CD4-positive, alpha-beta memory T cell (primary cell): Measurements from ENCODE around the gene EDA. TPM values are rescaled to one million over a fixed set of nuclear protein-coding genes. Genes with fewer than 3 reads are reported as not detected.

Source experiments
- CTCF ChIA-PET: fragments of 350-600 bp; sonication (Branson Sonifier 250); formaldehyde crosslinking; loops from one replicate; lab custom pipeline; 2021; ENCODE audit warnings: inconsistent platforms; ENCODE audit not compliant: partially characterized antibody; lab: Charles Lee
- POLR2A ChIA-PET: fragments of 350-600 bp; sonication (Branson Sonifier 250); formaldehyde crosslinking; loops from one replicate; lab custom pipeline; 2021; ENCODE audit not compliant: partially characterized antibody; lab: Charles Lee
- DNase-seq, 5 donors: peaks; one replicate each; pipeline versions ENCODE4 v3.0.0 to v3.0.0-alpha.2; 2020 to 2022; ENCODE audit warnings: mixed read lengths in 1 of 5
- H3K27ac ChIP-seq: one replicate; pipeline ENCODE4 v1.7.0; 2013; ENCODE audit warnings: low read depth, low read length
- H3K27me3 ChIP-seq: 2 replicates; pipeline ENCODE4 v1.7.0; 2013; ENCODE audit warnings: mild to moderate bottlenecking, low read length, moderate library complexity; ENCODE audit not compliant: insufficient read depth
- H3K36me3 ChIP-seq: 2 replicates; pipeline ENCODE4 v1.7.0; 2013; ENCODE audit warnings: mild to moderate bottlenecking, low read length, moderate library complexity; ENCODE audit not compliant: insufficient read depth
- H3K4me1 ChIP-seq: 2 replicates; pipeline ENCODE4 v1.7.0; 2013; ENCODE audit warnings: mild to moderate bottlenecking, low read length, moderate library complexity; ENCODE audit not compliant: insufficient read depth
- H3K4me3 ChIP-seq, 2 donors: one replicate each; pipeline ENCODE4 v1.7.0; 2013; ENCODE audit warnings: low read length in 2 of 2, mild to moderate bottlenecking in 1 of 2
- H3K9me3 ChIP-seq, 2 donors: one replicate each; pipeline ENCODE4 v1.7.0; 2013; ENCODE audit warnings: low read length in 2 of 2, control low read depth in 1 of 2; ENCODE audit not compliant: control insufficient read depth in 1 of 2
- H3K27ac Mint-ChIP-seq, 7 donors: one replicate each; pipeline ENCODE4 v1.8.0; 2020 to 2021; ENCODE audit warnings: mixed read lengths in 7 of 7, mild to moderate bottlenecking in 6 of 7, inconsistent platforms in 3 of 7, moderate library complexity in 3 of 7
- H3K27me3 Mint-ChIP-seq, 2 donors: one replicate each; pipeline ENCODE4 v1.8.0; 2020 to 2021; ENCODE audit warnings: mixed read lengths in 2 of 2
- H3K36me3 Mint-ChIP-seq, 2 donors: one replicate each; pipeline ENCODE4 v1.8.0; 2020 to 2021; ENCODE audit warnings: mixed read lengths in 2 of 2, inconsistent platforms in 1 of 2, mild to moderate bottlenecking in 1 of 2
- H3K4me1 Mint-ChIP-seq, 4 donors: one replicate each; pipeline ENCODE4 v1.8.0; 2020 to 2021; ENCODE audit warnings: mixed read lengths in 4 of 4, mild to moderate bottlenecking in 1 of 4
- H3K4me3 Mint-ChIP-seq, 8 donors: one replicate each; pipeline ENCODE4 v1.8.0; 2020 to 2021; ENCODE audit warnings: mixed read lengths in 8 of 8, mild to moderate bottlenecking in 7 of 8, moderate library complexity in 6 of 8, inconsistent platforms in 3 of 8
- H3K9me3 Mint-ChIP-seq, 8 donors: one replicate each; pipeline ENCODE4 v1.8.0; 2020 to 2021; ENCODE audit warnings: mixed read lengths in 8 of 8, mild to moderate bottlenecking in 5 of 8, inconsistent platforms in 3 of 8, moderate library complexity in 1 of 8
- intact Hi-C: fragments of 100-400 bp; cut with micrococcal nuclease; formaldehyde crosslinking; loops from one replicate; pipeline ENCODE4 v1.15.1; 2023
- polyA plus RNA-seq, 2 donors: library from polyadenylated mRNA; unstranded; fragments of 300-500 nt; fragmentation: Illumina TruSeq; gene quantifications; one replicate each; pipeline ENCODE4 v1.2.3, GENCODE V29; 2021
- total RNA-seq, 2 experiments: library from RNA; stranded (reverse); gene quantifications; one replicate each; pipeline ENCODE4 v1.2.3, GENCODE V29; 2021

EDA gene
- total and polyA plus RNA-seq, 4 experiments from 2014 or later, result 0.69 to 4.0 (median 2.9) TPM

- H3K4me3 Mint-ChIP-seq, result no peak overlapping the region
- no peaks in the 10 kb centered on the region for H3K36me3 Mint-ChIP-seq
- DNase-seq, result no peak
- Histone ChIP-seq H3K27me3 (no peaks in the 10 kb centered on the region), H3K27ac (no peak overlapping the region), H3K36me3 (no peaks in the 10 kb centered on the region), H3K4me1 (peaks cover 6% of the 10 kb centered on the region), H3K4me3 (no peak overlapping the region), H3K9me3 (no peaks in the 10 kb centered on the region)
- H3K4me1 Mint-ChIP-seq, result peaks cover 5 to 20% (median 9%) of the 10 kb centered on the region in 4 donors
- H3K9me3 Mint-ChIP-seq, result no peaks in the 10 kb centered on the region
- H3K27ac Mint-ChIP-seq, result no peak overlapping the region
- POLR2A ChIA-PET, result no interaction called here
- intact Hi-C loops, result no loop called here
- H3K27me3 Mint-ChIP-seq, result no peaks in the 10 kb centered on the region
- CTCF ChIA-PET, result no interaction called here
Observed at GRCh38 chrX:69630147-69630546, 14.2 kb downstream of the EDA start.

GRCh38 chrX:69664693-69665092, 48.8 kb downstream of the EDA start:
- Mint-ChIP-seq H3K27ac (no peak overlapping the region), H3K4me3 (no peak overlapping the region), H3K4me1 (peaks cover 0 to 1% (median 0%) of the 10 kb centered on the region in 4 donors), H3K9me3 (peaks cover 0 to 39% (median 21%) of the 10 kb centered on the region in 8 donors), H3K27me3 (no peaks in the 10 kb centered on the region), H3K36me3 (peaks cover 0 to 4% of the 10 kb centered on the region in 2 donors)
- intact Hi-C loops, result no loop called here
- no peaks in the 10 kb centered on the region for H3K27me3 ChIP-seq
- DNase-seq, result no peak
- H3K9me3 ChIP-seq, result no peaks in the 10 kb centered on the region
- ChIA-PET CTCF (no interaction called here), POLR2A (no interaction called here)
- H3K27ac ChIP-seq, result no peak overlapping the region
- H3K36me3 ChIP-seq, result no peaks in the 10 kb centered on the region
- H3K4me1 ChIP-seq, result no peaks in the 10 kb centered on the region
- no peak overlapping the region for H3K4me3 ChIP-seq

GRCh38 chrX:69670001-69670555, 54.2 kb downstream of the EDA start:
- Mint-ChIP-seq H3K27ac (no peak overlapping the region), H3K9me3 (peaks cover 0 to 53% (median 29%) of the 10 kb centered on the region in 8 donors), H3K36me3 (peaks cover 2 to 4% of the 10 kb centered on the region in 2 donors), H3K27me3 (no peaks in the 10 kb centered on the region), H3K4me1 (peaks cover 0 to 1% (median 0%) of the 10 kb centered on the region in 4 donors), H3K4me3 (no peak overlapping the region)
- Histone ChIP-seq H3K9me3 (no peaks in the 10 kb centered on the region), H3K36me3 (no peaks in the 10 kb centered on the region), H3K4me3 (no peak overlapping the region), H3K4me1 (no peaks in the 10 kb centered on the region), H3K27ac (no peak overlapping the region), H3K27me3 (no peaks in the 10 kb centered on the region)
- ChIA-PET POLR2A (no interaction called here), CTCF (no interaction called here)
- DNase-seq, result no peak
- intact Hi-C loops, result no loop called here

DNA sequence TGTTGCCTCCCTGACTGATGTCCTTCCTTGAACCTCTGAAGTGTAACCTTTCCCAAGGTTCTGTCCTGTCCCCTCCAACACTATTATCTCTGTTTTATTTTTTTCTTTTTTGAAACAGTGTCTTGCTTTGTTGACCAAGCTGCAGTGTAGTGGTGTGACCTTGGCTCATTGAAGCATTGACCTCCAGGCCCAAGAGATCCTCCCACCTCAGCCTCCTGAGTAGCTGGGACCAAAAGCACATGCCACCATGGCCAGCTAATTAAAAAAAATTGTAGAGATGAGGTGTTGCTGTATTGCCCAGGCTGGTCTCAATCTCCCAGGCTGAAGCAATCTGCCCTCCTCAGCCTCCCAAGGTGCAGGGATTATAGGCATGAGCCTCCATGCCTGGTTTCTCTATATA, 59.0 kb downstream of the EDA start:
- no peak overlapping the region for H3K27ac ChIP-seq
- H3K4me1 Mint-ChIP-seq, result no peaks in the 10 kb centered on the region
- H3K9me3 Mint-ChIP-seq, result peaks cover 0 to 39% (median 21%) of the 10 kb centered on the region in 8 donors
- POLR2A ChIA-PET, result no interaction called here
- H3K36me3 Mint-ChIP-seq, result peaks cover 2 to 4% of the 10 kb centered on the region in 2 donors
- H3K36me3 ChIP-seq, result no peaks in the 10 kb centered on the region
- no peak overlapping the region for H3K4me3 Mint-ChIP-seq
- H3K9me3 ChIP-seq, result no peaks in the 10 kb centered on the region
- no peaks in the 10 kb centered on the region for H3K27me3 ChIP-seq
- DNase-seq, result no peak
- CTCF ChIA-PET, result no interaction called here
- intact Hi-C loops, result no loop called here
- H3K27me3 Mint-ChIP-seq, result no peaks in the 10 kb centered on the region
- H3K4me1 ChIP-seq, result no peaks in the 10 kb centered on the region
- no peak overlapping the region for H3K4me3 ChIP-seq
- no peak overlapping the region for H3K27ac Mint-ChIP-seq

- no peak overlapping the region for H3K4me3 Mint-ChIP-seq
- intact Hi-C loops, result no loop called here
- no peaks in the 10 kb centered on the region for H3K27me3 ChIP-seq
- no peak for DNase-seq
- no peaks in the 10 kb centered on the region for H3K4me1 ChIP-seq
- no peak overlapping the region for H3K27ac Mint-ChIP-seq
- CTCF ChIA-PET, result no interaction called here
- H3K36me3 Mint-ChIP-seq, result no peaks in the 10 kb centered on the region
- POLR2A ChIA-PET, result no interaction called here
- H3K4me3 ChIP-seq, result no peak overlapping the region
- H3K27me3 Mint-ChIP-seq, result no peaks in the 10 kb centered on the region
- H3K36me3 ChIP-seq, result no peaks in the 10 kb centered on the region
- H3K27ac ChIP-seq, result no peak overlapping the region
- H3K9me3 Mint-ChIP-seq, result peaks cover 0 to 14% (median 3%) of the 10 kb centered on the region in 8 donors
- no peaks in the 10 kb centered on the region for H3K9me3 ChIP-seq
- no peaks in the 10 kb centered on the region for H3K4me1 Mint-ChIP-seq
Observed at GRCh38 chrX:69705818-69706217, 89.9 kb downstream of the EDA start.

GRCh38 chrX:69718102-69718501, 102.2 kb downstream of the EDA start:
- ChIA-PET POLR2A (no interaction called here), CTCF (no interaction called here)
- Histone ChIP-seq H3K27me3 (no peaks in the 10 kb centered on the region), H3K4me1 (no peaks in the 10 kb centered on the region), H3K4me3 (no peak overlapping the region), H3K27ac (no peak overlapping the region), H3K9me3 (no peaks in the 10 kb centered on the region), H3K36me3 (no peaks in the 10 kb centered on the region)
- H3K4me3 Mint-ChIP-seq, result no peak overlapping the region
- no peak for DNase-seq
- no peaks in the 10 kb centered on the region for H3K27me3 Mint-ChIP-seq
- peaks cover 0 to 63% (median 32%) of the 10 kb centered on the region in 8 donors for H3K9me3 Mint-ChIP-seq
- H3K27ac Mint-ChIP-seq, result no peak overlapping the region
- no peaks in the 10 kb centered on the region for H3K4me1 Mint-ChIP-seq
- intact Hi-C loops, result no loop called here
- peaks cover 0 to 3% of the 10 kb centered on the region in 2 donors for H3K36me3 Mint-ChIP-seq

GRCh38 chrX:69724307-69724706, 108.4 kb downstream of the EDA start:
- intact Hi-C loops, result no loop called here

More at GRCh38 chrX:69724307-69724706, 108.4 kb downstream of the EDA start:
- Mint-ChIP-seq H3K27ac (no peak overlapping the region), H3K27me3 (no peaks in the 10 kb centered on the region), H3K4me3 (no peak overlapping the region), H3K4me1 (no peaks in the 10 kb centered on the region), H3K9me3 (peaks cover 0 to 17% (median 11%) of the 10 kb centered on the region in 8 donors), H3K36me3 (peaks cover 0 to 4% of the 10 kb centered on the region in 2 donors)
- Histone ChIP-seq H3K4me1 (no peaks in the 10 kb centered on the region), H3K27ac (no peak overlapping the region), H3K36me3 (no peaks in the 10 kb centered on the region), H3K9me3 (no peaks in the 10 kb centered on the region), H3K4me3 (no peak overlapping the region), H3K27me3 (no peaks in the 10 kb centered on the region)
- CTCF ChIA-PET, result no interaction called here
- POLR2A ChIA-PET, result no interaction called here
- DNase-seq, result no peak
